Measurements from ENCODE around the gene PTPRN2. TPM values are rescaled to one million over a fixed set of nuclear protein-coding genes. Genes with fewer than 3 reads are reported as not detected.

Gene PTPRN2
- total RNA-seq, 1 donor from 2014 or later, result 0.33 TPM

DNA sequence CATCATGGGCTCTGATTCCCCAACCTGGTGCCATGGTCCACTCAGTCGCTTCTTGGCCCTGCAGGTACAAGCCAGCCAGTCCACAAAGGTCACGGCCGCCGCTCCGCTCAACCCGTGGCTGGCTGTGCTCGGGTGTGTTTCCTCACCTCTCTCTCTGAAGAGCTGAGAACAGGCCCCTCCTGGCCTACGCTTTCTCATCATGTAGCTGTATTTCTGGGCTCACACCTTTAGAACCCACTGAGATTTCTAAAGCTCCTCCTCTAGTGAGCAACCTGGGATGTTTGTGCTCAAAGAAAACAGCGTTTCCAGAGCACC lies 30.2 kb downstream of the PTPRN2 start:
- ATAC-seq, result no peak
- no peak for DNase-seq (ENCODE audit: low spot score)

DNA sequence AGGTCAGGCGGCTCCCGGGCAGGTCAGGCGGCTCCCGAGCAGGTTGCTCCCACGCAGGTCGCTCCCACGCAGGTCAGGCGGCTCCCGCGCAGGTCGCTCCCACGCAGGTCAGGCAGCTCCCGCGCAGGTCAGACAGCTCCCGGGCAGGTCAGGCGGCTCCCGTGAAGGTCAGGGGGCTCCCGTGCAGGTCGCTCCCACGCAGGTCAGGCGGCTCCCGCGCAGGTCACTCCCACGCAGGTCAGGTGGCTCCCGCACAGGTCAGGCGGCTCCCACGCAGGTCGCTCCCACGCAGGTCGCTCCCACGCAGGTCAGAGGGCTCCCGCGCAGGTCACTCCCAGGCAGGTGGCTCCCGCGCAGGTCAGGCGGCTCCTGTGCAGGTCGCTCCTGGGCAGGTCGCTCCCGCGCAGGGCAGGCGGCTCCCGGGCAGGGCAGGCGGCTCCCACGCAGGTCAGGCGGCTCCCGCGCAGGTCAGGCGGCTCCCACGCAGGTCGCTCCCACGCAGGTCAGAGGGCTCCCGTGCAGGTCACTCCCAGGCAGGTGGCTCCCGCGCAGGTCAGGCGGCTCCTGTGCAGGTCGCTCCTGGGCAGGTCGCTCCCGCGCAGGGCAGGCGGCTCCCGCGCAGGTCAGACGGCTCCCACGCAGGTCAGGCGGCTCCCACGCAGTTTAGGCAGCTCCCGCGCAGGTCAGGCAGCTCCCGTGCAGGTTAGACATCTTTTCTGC lies 30.7 kb downstream of the PTPRN2 start:
- no peak for DNase-seq (ENCODE audit: low spot score)

DNA sequence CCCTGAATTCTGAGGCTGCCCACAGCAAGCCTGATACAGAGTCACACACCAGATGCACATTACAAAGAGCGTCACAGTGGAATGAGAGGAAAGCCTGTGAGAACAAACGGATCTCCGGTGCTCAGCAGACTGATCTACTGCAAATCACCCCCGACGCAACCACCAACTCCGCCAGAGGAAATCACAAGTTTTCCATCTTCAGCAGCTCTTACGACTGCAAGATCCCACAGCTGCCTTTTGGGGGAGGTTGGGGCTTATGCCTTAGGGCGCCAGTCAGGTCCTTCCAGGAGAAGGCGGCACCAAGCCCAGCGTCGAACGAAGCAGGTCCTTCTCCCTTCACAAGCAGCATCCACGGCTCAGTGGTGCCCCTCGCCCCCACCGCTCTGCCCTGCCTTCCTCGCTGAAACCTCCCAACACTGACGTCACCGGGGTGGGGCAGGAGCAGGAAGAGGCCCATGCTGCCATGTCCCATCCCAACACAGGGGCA lies 32.5 kb downstream of the PTPRN2 start:
- ATAC-seq (no peak), DNase-seq (ENCODE audit: low spot score) (no peak)

More for the DNA sequence above, 30.7 kb downstream of the PTPRN2 start:
- no peak for ATAC-seq

DNA sequence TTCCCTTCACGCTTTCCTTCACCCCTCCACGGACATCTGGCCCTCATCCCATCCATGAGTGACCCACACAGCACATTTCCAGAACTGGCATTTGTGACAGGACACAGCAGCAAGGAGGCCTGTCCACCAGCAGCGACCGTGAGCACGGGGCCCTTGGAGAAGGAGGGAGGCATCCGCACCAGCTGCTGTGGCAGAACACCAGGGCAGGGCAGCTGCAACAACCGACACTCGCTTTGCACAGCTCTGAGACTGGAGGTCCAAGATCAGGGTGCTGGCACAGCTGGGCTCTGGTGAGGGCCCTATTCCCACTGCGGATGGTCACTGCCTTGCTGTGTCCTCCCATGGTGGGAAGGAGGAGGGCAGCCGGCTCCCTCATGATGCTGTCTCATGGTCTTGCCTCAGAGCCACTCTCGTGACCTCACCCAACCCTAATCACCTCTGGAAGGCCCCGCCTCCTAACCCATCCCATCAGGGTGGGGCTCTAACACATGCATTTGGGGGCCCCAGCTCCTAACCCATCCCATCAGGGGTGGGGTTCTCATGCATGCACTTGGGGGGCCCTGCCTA lies 36.7 kb downstream of the PTPRN2 start:
- ATAC-seq (no peak), DNase-seq (ENCODE audit: low spot score) (no peak)

DNA sequence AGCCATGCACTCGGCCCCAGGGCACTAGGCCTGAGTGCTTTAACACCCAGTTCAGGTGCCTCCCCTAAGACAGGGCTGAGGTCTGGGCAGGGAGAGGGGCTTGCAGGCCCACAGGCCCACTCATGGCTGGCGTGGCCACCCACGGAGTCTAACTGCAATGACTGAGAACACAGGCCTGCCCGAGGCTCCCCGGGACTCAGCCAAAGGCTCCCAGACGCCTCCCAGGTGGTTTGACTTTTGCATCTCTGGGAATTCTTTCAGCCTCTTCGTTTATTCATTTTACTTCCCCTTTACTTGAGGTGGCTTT lies 37.3 kb downstream of the PTPRN2 start:
- DNase-seq (ENCODE audit: low spot score) (no peak), ATAC-seq (no peak)

DNA sequence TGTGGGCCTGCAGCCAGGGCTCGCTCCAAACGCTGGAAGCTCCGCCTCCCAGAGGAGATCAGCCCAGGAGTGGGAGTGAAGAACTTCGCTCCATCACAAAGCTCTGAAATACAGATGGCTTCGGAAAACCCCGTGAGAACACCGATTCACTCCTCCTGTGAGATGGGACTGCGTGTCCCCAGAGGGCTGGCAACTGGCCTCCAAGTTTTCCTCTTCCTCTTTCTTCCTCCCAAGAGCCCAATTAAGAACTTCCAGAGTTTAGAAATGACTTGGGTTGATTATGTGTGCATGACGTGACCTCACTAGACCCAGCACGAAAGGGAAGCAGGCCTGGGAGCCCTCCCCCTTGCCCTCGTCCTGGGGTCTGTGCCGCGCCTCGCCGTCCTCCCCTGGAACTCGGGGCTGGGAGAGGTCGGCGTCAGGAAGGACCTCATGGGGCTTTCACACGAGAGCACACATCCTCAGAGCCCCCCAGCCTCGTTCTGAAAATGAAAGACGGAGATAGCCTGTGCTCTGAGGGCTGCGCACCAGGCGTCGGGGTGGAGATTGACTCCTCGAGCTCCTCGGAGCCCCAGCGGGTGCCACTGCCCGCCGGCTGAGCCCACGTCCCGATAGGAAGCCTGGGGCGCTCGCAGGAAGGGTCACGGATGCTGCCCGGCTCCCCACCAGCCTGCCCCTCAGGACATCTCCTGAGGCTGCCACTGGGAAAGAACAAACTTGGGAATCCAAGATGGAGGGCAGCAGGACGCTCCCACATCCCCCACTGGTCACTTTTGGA lies 37.8 kb downstream of the PTPRN2 start:
- DNase-seq (ENCODE audit: low spot score), result no peak
- peak; percentile 56 for ATAC-seq

DNA sequence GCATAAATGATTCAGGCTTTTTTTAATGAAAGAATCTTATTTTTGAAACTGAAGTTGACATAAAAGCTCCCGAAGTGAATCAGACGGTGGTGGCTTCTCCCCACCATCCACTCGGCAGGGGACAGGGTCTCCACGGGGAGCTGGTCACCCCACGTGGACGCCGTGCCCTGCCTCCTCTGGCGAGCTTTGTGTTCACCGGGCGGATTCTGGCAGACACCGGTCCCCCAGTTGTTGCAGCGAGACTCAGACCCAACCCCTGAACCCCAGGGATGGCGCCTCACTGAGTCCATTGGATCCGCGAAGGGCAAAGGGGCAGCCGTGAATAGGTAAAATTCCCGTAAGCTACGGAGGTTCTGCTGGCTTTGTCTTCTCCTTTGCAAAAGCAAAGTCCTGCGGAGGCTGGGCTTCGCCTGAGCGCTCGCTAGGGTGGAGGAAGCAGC lies 38.4 kb downstream of the PTPRN2 start:
- no peak for ATAC-seq
- DNase-seq (ENCODE audit: low spot score), result no peak

DNA sequence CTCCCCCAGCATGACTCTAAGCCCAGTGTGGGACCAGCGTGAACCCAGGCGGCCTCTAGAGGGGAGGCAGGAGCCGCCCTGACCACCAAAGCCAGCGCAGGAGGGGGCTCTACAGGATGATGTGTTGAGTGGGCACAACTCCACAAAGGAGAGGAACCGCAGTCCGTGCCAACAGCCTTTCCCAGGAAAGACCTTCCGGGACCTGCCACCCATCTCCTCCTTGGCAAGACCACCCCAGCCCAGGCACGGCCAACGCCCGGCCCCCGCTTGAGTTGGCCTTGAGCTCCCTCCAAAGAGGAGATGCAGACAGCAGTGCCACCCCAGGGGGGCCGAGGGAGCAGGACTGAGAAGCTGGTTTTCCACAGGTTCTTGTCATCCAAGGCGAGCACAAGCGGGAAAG lies 38.9 kb downstream of the PTPRN2 start:
- no peak for ATAC-seq
- no peak for DNase-seq (ENCODE audit: low spot score)

DNA sequence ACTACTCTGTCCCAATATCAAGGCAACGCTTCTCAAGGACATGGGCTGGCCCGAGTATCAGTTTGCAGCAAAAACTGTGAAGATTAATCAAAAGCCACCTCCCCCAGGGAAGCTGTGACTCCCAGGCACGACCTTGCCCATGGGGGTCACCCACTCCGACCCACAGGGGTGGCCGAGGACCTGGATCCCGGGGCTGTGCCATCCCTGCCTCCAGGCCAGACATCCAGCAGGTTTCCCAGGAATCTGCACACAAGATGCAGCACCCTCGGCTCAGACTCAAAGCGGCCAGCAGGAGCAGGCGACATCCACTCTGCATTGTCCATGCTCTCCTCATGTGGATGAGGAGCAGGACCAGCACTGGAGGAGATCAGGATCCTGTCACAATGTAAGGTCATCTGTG lies 39.8 kb downstream of the PTPRN2 start:
- no peak for ATAC-seq
- no peak for DNase-seq (ENCODE audit: low spot score)

DNA sequence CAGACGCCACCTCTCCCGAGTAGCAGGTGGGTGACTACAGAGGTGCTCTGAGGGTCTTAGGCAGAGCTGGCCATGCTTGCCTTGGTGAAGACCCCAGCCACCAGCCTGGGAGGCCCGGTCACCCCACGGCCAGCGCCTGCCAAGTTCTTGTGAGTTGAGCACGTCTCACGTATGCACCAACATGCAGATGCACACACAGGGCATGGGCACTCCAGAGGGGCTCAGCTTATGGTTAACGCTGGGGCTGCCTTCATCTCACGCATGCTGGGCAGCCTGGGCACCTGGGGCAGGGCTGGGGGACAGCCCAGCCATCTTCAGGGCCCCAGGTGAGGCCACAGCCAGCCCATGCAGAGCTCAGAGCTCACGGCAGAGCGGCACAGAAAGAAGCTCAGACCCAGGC lies 41.0 kb downstream of the PTPRN2 start:
- DNase-seq (ENCODE audit: low spot score) (no peak), ATAC-seq (no peak)

DNA sequence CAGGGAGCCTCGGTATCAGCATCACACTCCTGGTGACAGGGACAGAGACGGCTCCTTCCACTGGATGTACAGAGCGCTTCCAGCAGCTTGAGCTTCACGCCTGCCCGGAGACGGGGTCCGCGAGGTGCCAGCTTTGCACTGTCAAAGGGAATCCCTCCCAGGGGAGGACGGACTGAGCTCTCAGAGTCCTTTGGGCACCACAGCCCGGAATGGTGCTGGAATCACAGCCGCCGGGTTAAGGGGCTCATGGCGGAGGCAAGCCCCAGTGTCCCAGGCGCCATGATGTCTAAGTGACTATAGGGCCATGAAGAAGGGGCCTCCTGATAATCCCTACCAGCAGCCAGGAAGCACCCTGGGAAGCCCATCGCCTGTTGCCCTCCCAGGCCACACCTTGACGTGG lies 41.4 kb downstream of the PTPRN2 start:
- no peak for DNase-seq (ENCODE audit: low spot score)
- ATAC-seq, result no peak

DNA sequence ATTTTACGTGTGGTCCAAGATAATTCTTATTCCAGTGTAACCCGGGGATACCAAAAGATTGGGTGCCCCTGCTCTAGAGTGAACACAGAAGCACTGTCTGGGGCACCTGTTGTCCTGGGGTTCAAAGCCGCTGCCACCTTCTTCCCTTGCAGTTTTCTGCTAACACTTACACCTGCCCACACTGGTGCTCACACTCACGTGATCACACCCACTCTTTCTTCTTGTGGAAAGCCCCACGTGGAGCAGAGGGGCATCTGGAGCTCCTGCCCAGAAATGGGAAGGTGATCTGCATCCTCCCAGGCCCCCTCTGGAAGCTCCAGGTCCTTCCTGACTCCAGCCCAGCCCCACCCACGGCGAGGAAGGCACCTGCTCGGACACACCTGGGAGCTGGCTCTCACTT lies 42.9 kb downstream of the PTPRN2 start:
- no peak for DNase-seq (ENCODE audit: low spot score)

DNA sequence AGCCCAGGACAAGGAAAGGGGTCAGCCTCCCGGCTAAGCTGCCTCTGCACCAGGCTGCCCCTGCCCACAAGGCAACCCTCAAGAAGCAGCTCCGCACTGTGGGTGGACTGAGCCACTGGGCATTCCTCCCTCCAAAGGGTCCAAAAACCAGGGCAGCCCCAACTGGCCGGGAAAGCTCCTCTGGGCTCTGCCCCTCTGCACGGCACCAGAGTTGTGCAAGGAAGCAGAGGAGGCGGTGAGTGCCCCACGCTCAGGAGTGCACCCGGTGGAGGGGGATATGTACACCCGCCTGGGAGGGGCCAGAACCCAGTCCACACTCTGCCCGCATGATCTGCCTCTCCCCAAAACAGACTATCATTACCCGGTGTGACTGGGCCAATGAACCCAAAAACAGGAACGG lies 43.8 kb downstream of the PTPRN2 start:
- ATAC-seq (no peak), DNase-seq (ENCODE audit: low spot score) (no peak)

More for the DNA sequence above, 42.9 kb downstream of the PTPRN2 start:
- ATAC-seq, result no peak

DNA sequence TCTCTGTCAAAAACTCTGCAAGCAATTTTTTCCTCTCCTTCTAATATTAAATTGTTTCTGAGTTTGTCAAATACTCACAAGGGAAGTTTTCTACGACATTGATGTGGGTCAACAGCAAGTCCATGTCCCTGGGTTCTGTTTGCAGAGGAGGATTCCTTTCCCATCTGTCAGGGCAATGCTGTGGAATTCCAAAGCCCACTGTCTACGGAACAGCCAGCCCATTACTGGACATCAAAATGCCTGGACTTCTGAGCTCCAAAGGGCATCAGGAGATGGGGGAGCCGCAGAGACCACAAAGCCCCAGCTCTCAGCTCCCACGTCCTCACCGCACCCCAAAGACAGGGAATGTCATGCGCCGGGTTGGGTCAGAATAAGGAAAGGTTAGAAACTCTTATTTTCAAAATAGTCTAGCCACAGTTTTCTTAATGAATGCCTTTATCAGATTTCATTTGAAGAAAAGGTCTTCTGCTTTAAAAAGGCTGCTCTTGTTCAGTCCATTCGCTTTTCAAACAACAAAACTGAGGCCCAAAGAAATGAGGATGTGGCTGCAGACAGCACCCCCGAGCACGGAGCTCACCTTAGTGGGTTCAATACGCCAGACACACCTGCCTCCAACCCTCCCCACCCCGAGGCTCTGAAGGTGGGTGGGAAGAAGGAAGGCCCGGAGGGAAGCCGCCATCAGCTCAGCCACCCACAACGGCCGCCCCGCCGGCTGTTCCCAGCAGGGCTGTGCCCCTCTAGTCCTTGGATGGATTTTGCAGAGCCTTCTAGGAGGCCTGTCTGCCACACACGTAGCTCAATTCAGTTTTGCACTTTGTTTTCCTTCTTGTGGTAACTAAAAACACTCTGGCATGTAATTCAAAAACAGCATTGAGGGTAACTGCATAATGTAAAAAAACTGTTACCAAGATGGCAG lies 44.7 kb downstream of the PTPRN2 start:
- no peak for DNase-seq (ENCODE audit: low spot score)
- ATAC-seq, result no peak

DNA sequence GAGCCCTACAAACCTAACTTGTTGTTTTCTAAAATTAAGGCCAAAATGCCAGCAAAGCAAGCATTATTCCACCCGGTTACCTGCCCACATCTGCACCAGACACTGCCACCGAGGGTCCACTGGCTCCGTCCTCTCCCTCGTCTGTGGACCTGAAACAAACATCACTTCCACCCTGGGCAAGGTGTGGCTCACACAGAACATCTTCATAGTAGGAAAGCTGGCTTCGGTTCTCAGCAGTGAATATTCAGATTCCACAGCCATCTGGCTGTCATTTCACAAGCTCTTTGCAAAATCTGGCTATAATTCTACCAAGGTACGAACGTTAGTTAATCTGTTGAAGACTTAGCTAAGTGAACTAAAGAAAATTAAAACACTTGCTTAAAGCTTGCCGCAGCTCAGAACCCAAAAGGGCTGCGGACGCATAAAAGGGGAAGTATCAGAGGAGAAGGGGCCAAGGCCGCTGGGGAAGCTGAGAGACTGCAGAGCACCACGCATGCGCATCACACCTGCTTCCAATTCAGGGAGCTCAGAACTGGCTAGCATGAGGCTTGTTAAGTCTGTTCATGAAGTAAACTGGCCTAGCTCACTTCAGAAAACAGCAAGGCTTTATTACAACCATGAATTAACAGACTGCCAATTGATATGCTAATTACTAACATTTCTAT lies 46.1 kb downstream of the PTPRN2 start:
- DNase-seq (ENCODE audit: low spot score) (no peak), ATAC-seq (no peak)

DNA sequence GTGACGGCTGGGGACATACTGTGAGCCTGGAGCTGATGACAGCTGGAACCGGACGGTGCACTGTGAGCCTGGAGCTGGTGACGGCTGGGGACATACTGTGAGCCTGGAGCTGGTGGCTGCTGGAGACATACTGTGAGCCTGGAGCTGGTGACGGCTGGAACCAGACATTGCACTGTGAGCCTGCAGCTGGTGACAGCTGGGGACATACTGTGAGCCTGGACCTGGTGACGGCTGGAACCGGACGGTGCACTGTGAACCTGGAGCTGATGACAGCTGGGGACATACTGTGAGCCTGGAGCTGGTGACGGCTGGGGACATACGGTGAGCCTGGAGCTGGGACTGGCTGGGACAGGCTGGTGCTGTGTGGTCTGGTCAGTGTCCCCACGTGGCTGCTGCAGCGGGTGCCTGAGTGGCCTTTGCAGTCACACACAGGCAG lies 47.9 kb downstream of the PTPRN2 start:
- no peak for ATAC-seq

DNA sequence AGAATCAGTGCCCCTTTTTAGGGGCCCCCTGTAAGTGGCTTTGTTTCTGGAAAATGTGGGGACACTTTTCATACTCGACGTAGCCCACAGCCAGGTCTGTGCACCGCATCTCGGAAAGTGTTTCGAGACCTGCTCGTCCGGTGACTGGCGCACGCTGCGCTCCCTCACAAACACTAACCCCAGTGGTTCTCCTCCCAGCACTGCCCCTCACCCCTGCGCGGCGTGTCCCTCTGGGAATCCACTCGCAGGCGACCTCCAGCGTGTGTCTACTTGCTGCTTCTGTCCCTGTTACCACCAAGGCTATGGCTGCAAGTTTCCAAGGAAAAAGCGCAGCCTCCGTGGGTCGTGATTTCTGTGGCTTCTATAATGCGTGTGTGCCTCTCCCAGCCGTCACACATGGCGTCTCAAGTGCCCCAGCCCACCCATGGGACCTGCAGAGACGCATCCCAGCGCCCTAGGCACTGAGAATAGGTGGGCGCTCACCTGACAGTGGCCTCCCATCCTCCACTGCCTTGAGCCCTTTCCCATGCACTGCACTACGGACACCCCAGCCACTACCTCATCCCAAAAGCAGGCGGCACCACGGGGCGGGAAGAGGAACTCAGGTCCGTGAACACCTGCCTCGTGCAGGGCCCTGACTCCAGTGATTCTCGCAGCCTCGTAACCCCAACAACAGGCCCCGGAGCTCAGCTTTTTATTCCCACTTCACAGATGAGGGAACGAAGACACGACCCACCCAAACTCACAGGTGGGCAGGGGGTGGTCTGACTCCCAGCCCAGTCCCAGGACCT lies 49.3 kb downstream of the PTPRN2 start:
- no peak for ATAC-seq
- DNase-seq (ENCODE audit: low spot score), result no peak

More for the DNA sequence above, 47.9 kb downstream of the PTPRN2 start:
- DNase-seq (ENCODE audit: low spot score), result no peak

DNA sequence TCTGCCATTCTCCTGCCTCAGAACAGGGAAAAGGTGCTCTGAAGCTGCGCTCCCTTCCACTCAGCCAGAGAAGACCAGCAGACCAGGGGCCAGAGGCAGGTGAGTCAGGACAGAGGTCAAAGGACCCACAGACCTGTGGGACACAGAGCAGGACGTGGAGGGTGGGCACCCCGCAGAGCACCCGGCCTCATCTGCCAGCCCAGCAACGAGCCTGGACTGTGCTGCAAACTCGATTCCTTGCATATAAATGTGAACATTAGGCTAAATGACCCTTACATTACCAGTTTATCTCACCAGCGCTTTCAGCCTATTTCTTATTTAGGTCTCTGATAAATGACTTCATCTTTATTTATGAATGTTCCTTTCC lies 50.1 kb downstream of the PTPRN2 start:
- no peak for ATAC-seq
- no peak for DNase-seq (ENCODE audit: low spot score)

DNA sequence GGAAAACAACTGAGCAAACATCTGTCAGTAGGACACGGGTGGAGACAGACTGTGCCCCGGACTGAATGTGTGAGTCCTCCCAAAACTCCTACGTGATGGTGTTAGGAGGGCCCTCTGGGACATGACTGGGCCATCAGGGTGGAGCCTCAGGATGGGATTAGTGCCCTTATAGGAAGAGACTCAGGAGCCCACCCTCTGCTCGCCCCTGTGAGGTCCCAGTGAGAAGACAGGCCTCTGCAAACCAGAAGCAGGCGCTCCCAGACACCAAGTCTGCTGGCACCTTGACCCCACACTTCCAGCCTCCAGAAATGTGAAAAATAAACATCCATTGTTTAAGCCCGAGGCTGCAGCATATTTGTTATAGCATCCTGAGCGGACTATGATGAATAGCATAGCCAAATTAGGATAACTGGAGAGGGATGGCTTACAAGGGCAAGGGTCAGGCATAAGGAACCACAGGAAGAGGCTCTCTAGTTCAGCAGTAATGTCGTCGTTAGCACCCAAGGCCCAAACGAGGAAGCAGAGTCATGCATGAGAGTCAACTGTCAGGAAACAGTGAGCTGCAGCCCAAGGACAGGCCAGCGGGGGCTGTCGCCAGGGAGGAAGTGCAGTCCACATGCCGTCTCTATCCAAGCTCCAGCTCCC lies 50.6 kb downstream of the PTPRN2 start:
- DNase-seq (ENCODE audit: low spot score) (no peak), ATAC-seq (peak; percentile 70)
